Amygdala (tissue), 56 donors: ENCODE results near the gene CHAMP1.

ENCODE experiments used
- DNase-seq, 56 donors: peaks; one replicate each; lab custom pipeline; 2025; lab: John Stamatoyannopoulos, UW

Gene CHAMP1

GRCh38 chr13:114314074-114314912, at the start of gene CHAMP1:
Gene CHAMP1 (plus strand): TSS chr13:114314503. CDS start chr13:114323843, 9,340 bp downstream.
- DNase-seq, result peak; percentile 71 to 98 (median 90)

DNA sequence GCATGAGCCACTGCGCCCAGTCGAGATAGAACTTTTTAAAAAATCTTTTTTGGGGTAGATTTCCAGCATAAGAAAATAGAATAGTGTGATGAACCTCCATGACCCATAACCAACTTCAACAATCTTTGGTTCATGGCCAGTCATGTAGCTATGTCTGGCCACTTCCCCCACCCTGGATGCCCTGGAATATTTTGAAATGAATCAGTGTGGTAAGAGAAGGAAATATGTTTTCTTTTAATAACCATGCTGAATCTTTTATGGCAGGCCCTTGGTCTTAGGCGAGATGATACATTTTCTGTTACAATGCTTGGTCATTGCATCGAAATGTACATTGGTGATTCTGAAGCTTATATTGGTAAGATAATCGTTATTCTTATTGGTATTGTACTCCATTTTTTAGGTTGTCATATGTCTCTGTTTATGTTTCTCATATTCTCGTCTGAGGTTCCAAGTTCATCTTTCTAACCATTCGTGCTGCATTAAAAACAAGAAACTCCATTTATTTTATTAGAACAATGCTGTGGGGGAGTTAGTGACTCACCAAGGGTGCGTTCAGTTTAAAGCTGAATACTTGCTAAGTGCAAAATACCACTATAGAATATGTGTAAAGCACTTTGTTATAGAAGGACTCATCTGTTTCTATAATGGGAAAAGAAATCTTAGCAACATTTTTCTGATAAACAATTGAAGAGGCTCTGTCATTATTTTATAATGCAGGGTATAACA, 49.3 kb upstream of the CHAMP1 start:
- DNase-seq, result no peak

- DNase-seq, result no peak
Measured at GRCh38 chr13:114266241-114266640, 48.1 kb upstream of the CHAMP1 start.

GRCh38 chr13:114268344-114269280, 45.7 kb upstream of the CHAMP1 start:
- no peak for DNase-seq

DNA sequence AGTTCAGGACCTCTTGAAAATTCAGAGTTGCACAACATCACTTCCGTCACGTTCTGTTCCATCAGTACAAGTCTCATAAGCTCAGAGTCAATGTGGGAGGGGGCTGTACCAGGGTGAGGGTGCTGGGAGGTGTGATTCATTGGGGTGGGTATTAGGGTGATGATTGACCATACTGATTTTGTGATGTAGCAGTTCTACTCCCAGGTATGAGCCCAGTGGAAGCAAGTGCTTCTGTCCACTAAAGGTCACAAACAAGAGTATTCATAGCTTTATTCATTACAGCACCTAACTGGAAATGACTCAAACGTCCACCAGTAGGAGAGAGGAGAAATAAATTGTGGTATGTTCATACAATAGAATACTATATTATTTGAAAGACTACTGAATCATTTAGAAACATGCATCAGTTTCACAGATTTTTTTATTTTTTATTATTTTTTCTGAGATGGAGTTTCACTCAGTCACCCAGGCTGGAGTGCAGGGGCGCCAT, 45.0 kb upstream of the CHAMP1 start:
- no peak for DNase-seq

- no peak for DNase-seq
Measured at GRCh38 chr13:114272977-114273376, 41.3 kb upstream of the CHAMP1 start.

- no peak for DNase-seq
Measured at GRCh38 chr13:114275304-114275703, 39.0 kb upstream of the CHAMP1 start.

GRCh38 chr13:114279146-114279545, 35.2 kb upstream of the CHAMP1 start:
- DNase-seq, result no peak

- DNase-seq, result no peak
Measured at GRCh38 chr13:114279758-114280355, 34.4 kb upstream of the CHAMP1 start.

GRCh38 chr13:114281351-114282040, 32.8 kb upstream of the CHAMP1 start, which contains the start of gene UPF3A:
Gene UPF3A (plus strand): TSS chr13:114281601. CDS start chr13:114281640, 39 bp downstream.
- peak; percentile 59 to 99 (median 90) for DNase-seq

DNA sequence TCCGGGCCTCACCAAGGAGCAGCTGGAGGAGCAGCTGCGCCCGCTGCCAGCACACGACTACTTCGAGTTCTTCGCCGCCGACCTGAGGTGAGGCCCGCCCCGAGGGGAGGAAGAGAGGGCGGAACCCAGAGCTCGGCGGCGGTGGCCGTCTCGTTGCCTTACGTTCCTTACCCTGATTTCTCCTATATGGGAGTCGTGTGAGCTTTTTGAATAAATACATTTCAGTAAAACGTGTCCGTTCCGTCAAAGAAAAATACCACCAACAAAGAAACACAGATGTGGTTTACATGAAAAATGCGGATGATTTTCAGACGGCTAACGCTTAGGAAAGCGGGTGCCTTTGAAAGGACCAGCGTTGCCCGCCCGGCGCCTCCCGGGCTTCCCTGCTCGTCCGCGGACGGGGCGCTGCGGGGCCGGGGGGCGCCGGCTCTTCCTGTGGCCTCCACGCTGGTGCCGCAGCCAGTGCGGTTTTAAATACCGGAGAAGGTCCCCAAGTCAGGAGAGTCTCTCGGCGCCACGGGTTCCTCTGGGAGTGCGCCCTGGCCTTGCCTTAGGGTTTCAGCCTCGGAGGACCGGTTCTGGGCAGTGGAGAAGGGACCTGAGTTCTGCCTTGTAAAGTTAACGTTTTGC, 32.1 kb upstream of the CHAMP1 start:
- DNase-seq, result peak in 21 of 56 donors; percentile 9 to 69 (median 29)

GRCh38 chr13:114283576-114283975, 30.7 kb upstream of the CHAMP1 start:
- no peak for DNase-seq

DNA sequence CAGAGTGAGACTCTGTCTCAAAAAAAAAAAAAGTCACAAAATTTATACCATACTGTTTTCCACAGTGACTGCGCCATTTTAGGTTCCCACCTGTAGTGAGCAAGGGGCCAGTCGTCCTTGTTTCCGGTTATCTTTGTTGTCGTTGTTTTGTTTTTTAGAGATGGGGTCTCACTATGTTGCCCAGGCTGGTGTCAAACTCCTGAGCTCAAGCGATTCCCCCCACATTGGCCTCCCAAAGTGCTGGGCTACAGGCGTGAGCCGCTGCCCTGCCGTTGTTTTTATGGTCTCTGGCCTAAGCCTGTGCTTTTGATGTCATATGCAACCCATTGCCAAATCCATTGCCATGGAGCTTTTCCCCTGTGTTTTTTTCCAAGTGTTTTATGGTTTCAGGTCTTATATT, 29.6 kb upstream of the CHAMP1 start:
- no peak for DNase-seq

DNA sequence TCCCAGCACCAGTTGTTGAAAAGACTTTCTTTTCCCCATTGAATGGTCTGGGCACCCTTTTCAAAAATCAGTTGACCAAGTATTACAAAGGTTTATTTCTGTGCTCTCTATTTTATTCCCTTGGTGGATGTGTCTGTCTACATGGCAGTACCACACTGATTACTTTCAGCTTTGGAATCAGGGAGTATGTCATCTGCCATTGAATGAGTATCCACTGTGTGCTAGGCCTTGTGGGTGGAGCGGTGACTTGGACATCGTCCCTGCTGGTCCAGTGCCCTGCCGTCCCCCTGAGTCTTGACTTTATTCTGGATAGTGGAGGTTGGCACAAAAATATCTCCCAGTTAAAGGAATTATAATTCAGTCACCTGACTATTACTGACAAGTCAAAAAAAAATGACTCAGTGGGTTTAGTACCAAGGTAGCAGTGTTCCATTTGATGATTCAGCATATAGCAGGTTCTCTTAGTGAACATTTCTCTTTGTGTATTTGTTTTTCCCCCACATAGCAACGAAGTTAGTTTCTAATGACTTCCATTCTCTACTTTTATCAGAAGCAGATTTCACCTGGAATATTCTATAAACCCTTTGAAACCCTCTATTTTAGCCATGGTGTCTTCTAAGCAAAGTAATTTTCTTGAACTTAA, 29.0 kb upstream of the CHAMP1 start:
- DNase-seq, result no peak

DNA sequence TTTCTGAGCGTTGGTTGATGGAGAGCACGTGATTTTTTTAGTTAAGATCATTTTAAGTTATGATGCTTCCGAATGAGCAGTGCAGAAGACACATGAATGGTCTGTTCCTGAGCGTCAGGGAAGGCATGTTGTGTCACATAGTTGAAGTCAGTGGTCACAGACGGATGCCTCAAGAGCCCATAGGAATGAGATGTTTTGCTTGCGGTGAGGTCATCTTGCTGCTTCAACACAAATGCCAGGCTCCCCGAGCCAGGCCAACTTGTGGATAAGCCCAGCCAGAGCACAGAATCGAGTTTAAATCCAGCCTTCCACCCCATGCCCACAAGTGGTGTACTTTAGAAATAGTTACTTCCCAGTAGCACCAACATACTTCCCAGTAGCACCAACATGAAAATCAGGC, 27.5 kb upstream of the CHAMP1 start:
- no peak for DNase-seq

DNA sequence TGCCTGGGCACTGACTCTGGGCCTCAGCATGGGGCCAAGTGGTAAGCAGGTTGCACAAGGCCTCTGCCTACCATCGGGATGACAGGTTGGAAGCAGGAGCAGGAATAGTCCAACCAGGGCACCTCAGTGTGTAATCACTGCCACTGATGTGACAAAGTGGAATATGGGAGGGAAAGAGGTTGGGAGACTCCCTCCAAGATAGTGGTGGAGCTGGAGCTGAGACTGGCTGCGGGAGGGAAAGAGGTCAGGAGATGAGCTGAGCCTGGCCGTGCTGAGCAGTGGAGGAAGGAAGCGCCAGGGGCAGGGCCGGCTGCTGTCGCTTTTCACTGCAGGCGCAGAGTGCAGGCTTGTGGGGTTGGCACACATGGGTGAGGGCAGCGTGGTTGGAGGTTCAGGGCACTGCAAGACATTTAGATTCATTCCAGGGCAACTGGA, 26.1 kb upstream of the CHAMP1 start:
- no peak for DNase-seq

- no peak for DNase-seq
Measured at GRCh38 chr13:114296448-114296847, 17.9 kb upstream of the CHAMP1 start.

- no peak for DNase-seq
Measured at GRCh38 chr13:114296902-114297301, 17.4 kb upstream of the CHAMP1 start.
